Head of caudate nucleus (tissue), 42 donors: Measurements from ENCODE around the gene HSF2BP.
A peak's percentile ranks its signal among the peaks of the same experiment; 100 is the strongest.
"Not testable (repeated sequence)": the region's sequence is repeated elsewhere in the genome, so short reads cannot be mapped to it uniquely, and the experiment has no call there.

Source experiments
- DNase-seq, 42 donors: peaks; one replicate each; pipeline versions ENCODE4 v3.0.0 to v3.0.0-alpha.2; 2020 to 2021; ENCODE audit warnings: mixed read lengths in 7 of 42
- intact Hi-C: fragments of 100-400 bp; cut with DNase I; formaldehyde crosslinking; loops from one replicate; pipeline ENCODE4 v1.15.0; 2022

The HSF2BP gene

DNA sequence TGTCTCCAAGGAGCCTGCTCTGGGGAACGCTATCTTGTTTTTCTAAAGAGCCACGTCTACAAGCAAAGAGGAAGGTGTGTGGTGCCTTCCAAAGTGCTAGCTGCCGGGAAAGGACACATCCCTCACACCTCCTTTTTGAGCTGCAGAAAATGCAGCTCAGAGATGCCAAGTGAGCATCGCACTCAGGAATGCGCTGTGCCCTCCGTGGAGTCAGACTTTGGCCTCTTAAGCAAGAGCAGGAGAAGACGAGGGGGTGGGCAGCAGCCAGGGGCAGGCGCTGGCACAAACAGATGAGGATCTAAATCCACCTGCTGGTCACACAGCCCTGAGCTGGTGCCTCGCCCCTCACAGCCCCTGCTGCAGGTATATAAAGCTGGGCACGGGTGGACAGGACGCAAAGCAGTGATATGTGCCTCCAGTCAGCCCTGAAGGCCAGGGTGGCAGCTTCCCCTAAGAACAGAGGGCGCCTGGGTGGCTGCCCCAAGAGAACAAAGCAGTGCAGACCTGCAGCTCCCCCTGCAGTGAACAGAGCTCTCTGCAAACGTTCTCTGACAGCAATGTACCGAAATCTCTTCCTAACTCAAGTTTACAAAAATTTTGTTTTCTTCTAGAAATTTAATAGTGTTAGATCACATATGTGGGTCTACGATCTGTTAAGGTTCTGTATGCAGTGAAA is 156.1 kb downstream of the HSF2BP start:
- DNase-seq, intact Hi-C loops: not testable (repeated sequence)

- DNase-seq, intact Hi-C loops: not testable (repeated sequence)
These were observed 156.7 kb downstream of the HSF2BP start for GRCh38 chr21:43502407-43503071.

DNA sequence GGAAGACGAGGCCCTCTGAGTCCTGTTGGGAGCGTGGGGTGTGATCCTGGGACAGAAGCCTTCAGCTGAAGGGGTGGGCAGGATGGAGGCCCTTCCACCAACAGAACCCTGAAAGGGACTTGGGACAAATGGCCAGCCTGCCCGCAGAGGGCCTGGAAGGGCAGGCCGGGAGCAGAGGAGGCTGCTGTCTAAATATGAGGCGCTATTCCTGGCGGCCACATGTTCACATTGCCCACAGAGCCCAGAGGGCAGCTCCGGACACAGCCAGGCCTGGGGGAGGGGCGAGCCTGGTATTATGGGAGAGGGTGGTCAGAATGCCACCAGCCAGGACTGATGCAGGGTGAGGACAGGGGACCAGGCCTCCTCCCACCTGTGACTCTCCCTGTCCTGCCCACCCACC is 160.4 kb downstream of the HSF2BP start:
- DNase-seq, intact Hi-C loops: not testable (repeated sequence)

GRCh38 chr21:43498065-43498464 is 161.2 kb downstream of the HSF2BP start:
- DNase-seq, intact Hi-C loops: not testable (repeated sequence)

DNA sequence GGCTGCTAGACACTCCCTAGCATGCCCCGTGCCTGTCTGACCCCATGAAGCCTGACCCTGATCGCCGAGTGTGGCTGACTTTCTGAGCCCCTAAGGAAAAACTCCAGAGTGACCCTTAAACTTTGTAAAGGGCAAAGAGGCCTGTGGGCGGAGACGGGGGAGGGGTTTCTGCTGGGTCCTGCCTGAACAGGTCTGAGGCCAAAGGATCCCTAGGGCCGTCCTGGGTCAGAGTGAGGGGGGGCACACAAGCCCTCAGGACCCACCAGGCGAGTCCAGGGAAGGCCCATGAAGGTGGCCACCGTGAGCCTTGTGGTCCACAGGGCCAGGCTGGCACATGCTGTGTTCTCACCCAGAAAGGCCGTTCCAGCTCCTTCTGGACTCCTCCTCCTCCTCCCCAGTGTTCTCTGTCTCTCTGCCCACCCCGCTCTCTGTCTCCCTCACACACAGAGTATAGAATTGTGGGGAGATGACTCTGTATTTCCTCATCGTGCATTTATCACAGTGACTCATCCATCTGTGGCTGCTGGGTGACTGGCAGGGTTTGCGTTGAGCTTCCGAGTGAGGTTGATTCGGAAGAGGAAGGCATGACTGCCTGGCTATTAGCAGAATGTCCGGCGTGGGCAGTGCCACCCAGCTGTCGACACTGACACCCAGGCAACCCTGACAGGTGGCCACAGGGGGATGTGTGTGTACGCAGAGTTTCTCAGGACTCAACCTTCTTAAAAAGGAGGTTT is 164.8 kb downstream of the HSF2BP start:
- intact Hi-C loops: not testable (repeated sequence)
- DNase-seq: peak in 1 of 42 donors; percentile 5

- DNase-seq, intact Hi-C loops: not testable (repeated sequence)
These were observed 165.8 kb downstream of the HSF2BP start for GRCh38 chr21:43493471-43493870.

- intact Hi-C loops, DNase-seq: not testable (repeated sequence)
These were observed 171.1 kb downstream of the HSF2BP start for GRCh38 chr21:43488235-43488634.

DNA sequence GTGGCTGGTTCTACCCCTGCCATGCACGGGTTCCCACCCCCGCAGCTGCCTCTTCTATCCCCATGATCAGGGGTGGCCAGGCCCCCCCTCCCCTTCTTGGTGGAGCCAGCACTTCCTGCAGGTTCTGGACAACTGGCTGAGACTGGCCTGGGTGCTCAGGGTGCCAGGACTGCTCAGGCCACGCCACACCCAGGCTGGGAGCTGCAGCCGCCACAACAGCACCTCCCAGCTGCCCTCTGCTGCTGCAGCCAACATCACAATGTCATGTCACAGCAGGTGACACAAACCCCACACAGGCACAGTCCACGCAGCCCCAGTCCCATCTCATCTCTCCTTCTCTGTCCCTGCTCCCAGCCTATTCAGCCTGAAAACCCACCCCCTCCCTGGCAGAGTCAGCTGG is 173.2 kb downstream of the HSF2BP start:
- DNase-seq, intact Hi-C loops: not testable (repeated sequence)

DNA sequence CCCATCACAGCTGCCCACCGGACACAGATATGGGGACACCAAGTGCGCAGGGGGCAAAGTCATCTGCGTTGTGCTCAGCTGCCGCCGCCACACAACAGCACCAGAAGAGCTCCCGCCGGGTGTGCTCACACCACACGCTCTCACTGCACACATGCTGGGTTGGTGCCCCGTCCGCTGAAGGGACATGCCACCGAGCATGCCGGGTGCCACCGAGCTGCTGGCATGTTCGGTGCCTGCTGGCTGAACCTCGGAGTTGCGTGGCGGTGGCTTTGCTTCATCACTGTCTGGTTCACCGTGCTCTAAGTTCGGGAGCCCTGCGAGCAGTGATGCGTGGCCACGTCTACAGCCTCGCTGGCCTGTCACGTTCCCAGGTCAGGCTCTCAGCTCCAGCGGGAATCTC is 174.3 kb downstream of the HSF2BP start:
- intact Hi-C loops, DNase-seq: not testable (repeated sequence)

- intact Hi-C loops: not testable (repeated sequence)
These were observed 180.1 kb downstream of the HSF2BP start for GRCh38 chr21:43479197-43479596.

More at GRCh38 chr21:43479197-43479596, 180.1 kb downstream of the HSF2BP start:
- not testable (repeated sequence) for DNase-seq
